ENCODE measurements around the gene DDC. TPM values are rescaled to one million over a fixed set of nuclear protein-coding genes. Genes with fewer than 3 reads are reported as not detected.

DDC gene
- total RNA-seq, 1 donor from 2014 or later = not detected

GRCh38 chr7:50596484-50596883 is 31.3 kb upstream of the DDC start:
- intact Hi-C loops (cut with DNase I) = loop anchor here (5.0 to 10.0 kb wide), 4 partner anchors 81 to 538 kb away; no protein-coding TSS in a partner anchor
- H3K4me1 ChIP-seq = no peaks in the 10 kb centered on the region
- H3K36me3 ChIP-seq = peaks cover 16 to 64% of the 10 kb centered on the region in 2 donors
- no peaks in the 10 kb centered on the region for H3K27me3 ChIP-seq
- no peak for TF ChIP-seq CTCF (IDR thresholded peaks at IDR 0.05)
- H3K27ac ChIP-seq = no peak overlapping the region
- DNase-seq (ENCODE audit: low spot score in 2 of 2) = no peak
- no peak overlapping the region for H3K4me3 ChIP-seq
- no peaks in the 10 kb centered on the region for H3K9me3 ChIP-seq

- peaks cover 19 to 62% of the 10 kb centered on the region in 2 donors for H3K36me3 ChIP-seq
- no peak for DNase-seq (ENCODE audit: low spot score in 2 of 2)
- TF ChIP-seq CTCF (IDR thresholded peaks at IDR 0.05) = peak; percentile 22 to 65 (median 49)
- no peaks in the 10 kb centered on the region for H3K9me3 ChIP-seq
- no peaks in the 10 kb centered on the region for H3K4me1 ChIP-seq
- H3K27me3 ChIP-seq = no peaks in the 10 kb centered on the region
- intact Hi-C loops (cut with DNase I) = loop anchor here (5.0 to 10.0 kb wide), 4 partner anchors 82 to 539 kb away; no protein-coding TSS in a partner anchor
- no peak overlapping the region for H3K27ac ChIP-seq
- no peak overlapping the region for H3K4me3 ChIP-seq
Measured at GRCh38 chr7:50595491-50596102, 30.4 kb upstream of the DDC start.

GRCh38 chr7:50594734-50595485 is 29.7 kb upstream of the DDC start:
- Histone ChIP-seq H3K9me3 (no peaks in the 10 kb centered on the region), H3K27me3 (no peaks in the 10 kb centered on the region), H3K4me3 (no peak overlapping the region), H3K4me1 (no peaks in the 10 kb centered on the region), H3K27ac (no peak overlapping the region), H3K36me3 (peaks cover 19 to 60% of the 10 kb centered on the region in 2 donors)
- intact Hi-C loops (cut with DNase I) = loop anchor here (5.0 to 10.0 kb wide), 4 partner anchors 82 to 540 kb away; no protein-coding TSS in a partner anchor
- DNase-seq (ENCODE audit: low spot score in 2 of 2) = no peak
- no peak for TF ChIP-seq CTCF (IDR thresholded peaks at IDR 0.05)

- Histone ChIP-seq H3K4me3 (no peak overlapping the region), H3K4me1 (no peaks in the 10 kb centered on the region), H3K9me3 (no peaks in the 10 kb centered on the region), H3K27ac (no peak overlapping the region), H3K36me3 (peaks cover 19 to 54% of the 10 kb centered on the region in 2 donors), H3K27me3 (no peaks in the 10 kb centered on the region)
- no peak for DNase-seq (ENCODE audit: low spot score in 2 of 2)
- intact Hi-C loops (cut with DNase I) = loop anchor here (10.0 kb wide), 1 partner anchor 541 kb away; no protein-coding TSS in a partner anchor
- TF ChIP-seq CTCF (IDR thresholded peaks at IDR 0.05) = no peak
Measured at GRCh38 chr7:50594136-50594535, 28.9 kb upstream of the DDC start.

- H3K36me3 ChIP-seq = peaks cover 14 to 45% of the 10 kb centered on the region in 2 donors
Measured at GRCh38 chr7:50592940-50593339, 27.7 kb upstream of the DDC start.

More at GRCh38 chr7:50592940-50593339, 27.7 kb upstream of the DDC start:
- Histone ChIP-seq H3K9me3 (no peaks in the 10 kb centered on the region), H3K4me1 (no peaks in the 10 kb centered on the region), H3K4me3 (no peak overlapping the region), H3K27ac (no peak overlapping the region), H3K27me3 (no peaks in the 10 kb centered on the region)
- intact Hi-C loops (cut with DNase I) = loop anchor here (10.0 kb wide), 1 partner anchor 542 kb away; no protein-coding TSS in a partner anchor
- DNase-seq (ENCODE audit: low spot score in 2 of 2) = no peak
- no peak for TF ChIP-seq CTCF (IDR thresholded peaks at IDR 0.05)
